ENCODE data around the gene BCL11A. TPM values are rescaled to one million over a fixed set of nuclear protein-coding genes. Genes with fewer than 3 reads are reported as not detected.

The BCL11A gene
- total RNA-seq, 1 donor from 2014 or later = 13.4 TPM

DNA sequence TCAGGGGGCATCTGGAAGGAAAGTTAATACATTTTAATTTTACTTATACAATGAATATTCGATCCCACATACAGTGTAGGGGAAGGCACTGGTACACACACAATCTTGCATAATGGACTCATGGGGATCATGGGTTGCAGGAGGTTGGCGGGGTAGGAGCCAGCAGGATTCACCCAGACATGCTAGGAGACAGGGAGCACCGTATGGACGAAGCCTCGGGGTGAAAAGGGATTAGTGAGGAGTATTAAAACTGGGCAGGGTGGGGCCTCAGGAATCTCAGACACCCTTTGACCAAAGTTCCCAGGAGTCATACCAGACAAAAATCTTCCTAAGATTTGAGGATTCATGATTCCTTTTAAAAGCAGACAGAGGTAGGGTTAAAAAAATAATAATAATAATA lies 140.8 kb downstream of the BCL11A start:
- H3K4me3 Mint-ChIP-seq (ENCODE audit: unreplicated experiment) = no peak overlapping the region
- H3K9me3 Mint-ChIP-seq (ENCODE audit: low read depth) = peaks cover 12% of the 10 kb centered on the region
- TF ChIP-seq, protein P1, sequence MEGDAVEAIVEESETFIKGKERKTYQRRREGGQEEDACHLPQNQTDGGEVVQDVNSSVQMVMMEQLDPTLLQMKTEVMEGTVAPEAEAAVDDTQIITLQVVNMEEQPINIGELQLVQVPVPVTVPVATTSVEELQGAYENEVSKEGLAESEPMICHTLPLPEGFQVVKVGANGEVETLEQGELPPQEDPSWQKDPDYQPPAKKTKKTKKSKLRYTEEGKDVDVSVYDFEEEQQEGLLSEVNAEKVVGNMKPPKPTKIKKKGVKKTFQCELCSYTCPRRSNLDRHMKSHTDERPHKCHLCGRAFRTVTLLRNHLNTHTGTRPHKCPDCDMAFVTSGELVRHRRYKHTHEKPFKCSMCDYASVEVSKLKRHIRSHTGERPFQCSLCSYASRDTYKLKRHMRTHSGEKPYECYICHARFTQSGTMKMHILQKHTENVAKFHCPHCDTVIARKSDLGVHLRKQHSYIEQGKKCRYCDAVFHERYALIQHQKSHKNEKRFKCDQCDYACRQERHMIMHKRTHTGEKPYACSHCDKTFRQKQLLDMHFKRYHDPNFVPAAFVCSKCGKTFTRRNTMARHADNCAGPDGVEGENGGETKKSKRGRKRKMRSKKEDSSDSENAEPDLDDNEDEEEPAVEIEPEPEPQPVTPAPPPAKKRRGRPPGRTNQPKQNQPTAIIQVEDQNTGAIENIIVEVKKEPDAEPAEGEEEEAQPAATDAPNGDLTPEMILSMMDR (IDR thresholded peaks at IDR 0.05) = no peak
- H3K27ac Mint-ChIP-seq (ENCODE audit: unreplicated experiment) = no peak overlapping the region
- peaks cover 3% of the 10 kb centered on the region for H3K27me3 Mint-ChIP-seq (ENCODE audit: low read depth)
- peaks cover 10% of the 10 kb centered on the region for H3K4me1 Mint-ChIP-seq (ENCODE audit: low read depth)
- H3K36me3 Mint-ChIP-seq (ENCODE audit: low read depth) = no peaks in the 10 kb centered on the region
- no peak for DNase-seq (ENCODE audit: low spot score)

DNA sequence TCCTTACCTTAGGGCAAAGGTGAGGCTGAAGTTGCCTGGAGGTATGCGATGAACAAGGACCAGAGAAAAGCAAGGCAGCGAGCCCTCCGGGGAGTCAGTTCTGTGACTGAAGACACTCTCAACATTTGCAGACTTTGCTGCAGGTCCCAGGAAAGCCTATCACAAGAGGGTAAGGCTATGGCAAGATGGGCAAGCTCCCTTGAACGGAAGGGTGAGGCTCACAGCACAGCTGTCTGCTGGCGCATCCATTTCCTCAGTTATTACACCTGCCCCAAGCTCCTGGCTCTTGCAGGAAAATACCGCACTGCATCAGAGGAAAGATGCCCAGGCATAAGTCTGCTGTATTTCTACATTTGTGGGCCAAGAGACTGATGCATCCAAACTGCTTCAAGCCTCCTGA lies 141.4 kb downstream of the BCL11A start:
- Mint-ChIP-seq H3K4me3 (ENCODE audit: unreplicated experiment) (no peak overlapping the region), H3K9me3 (ENCODE audit: low read depth) (peaks cover 12% of the 10 kb centered on the region), H3K27me3 (ENCODE audit: low read depth) (peaks cover 3% of the 10 kb centered on the region), H3K36me3 (ENCODE audit: low read depth) (no peaks in the 10 kb centered on the region), H3K4me1 (ENCODE audit: low read depth) (peaks cover 10% of the 10 kb centered on the region), H3K27ac (ENCODE audit: unreplicated experiment) (no peak overlapping the region)
- no peak for DNase-seq (ENCODE audit: low spot score)
- TF ChIP-seq, protein P1 (IDR thresholded peaks at IDR 0.05) = no peak

- Mint-ChIP-seq H3K27me3 (ENCODE audit: low read depth) (peaks cover 3% of the 10 kb centered on the region), H3K36me3 (ENCODE audit: low read depth) (no peaks in the 10 kb centered on the region), H3K4me1 (ENCODE audit: low read depth) (peaks cover 10% of the 10 kb centered on the region), H3K9me3 (ENCODE audit: low read depth) (peaks cover 12% of the 10 kb centered on the region), H3K27ac (ENCODE audit: unreplicated experiment) (no peak overlapping the region), H3K4me3 (ENCODE audit: unreplicated experiment) (no peak overlapping the region)
- no peak for DNase-seq (ENCODE audit: low spot score)
- TF ChIP-seq, protein P1 (IDR thresholded peaks at IDR 0.05) = no peak
Measured at GRCh38 chr2:60411295-60411694, 142.2 kb downstream of the BCL11A start.

GRCh38 chr2:60410456-60411146 lies 142.9 kb downstream of the BCL11A start:
- Mint-ChIP-seq H3K27ac (ENCODE audit: unreplicated experiment) (no peak overlapping the region), H3K9me3 (ENCODE audit: low read depth) (peaks cover 12% of the 10 kb centered on the region), H3K4me1 (ENCODE audit: low read depth) (peaks cover 10% of the 10 kb centered on the region), H3K27me3 (ENCODE audit: low read depth) (peaks cover 3% of the 10 kb centered on the region), H3K36me3 (ENCODE audit: low read depth) (no peaks in the 10 kb centered on the region), H3K4me3 (ENCODE audit: unreplicated experiment) (no peak overlapping the region)
- TF ChIP-seq, protein P1 (IDR thresholded peaks at IDR 0.05) = no peak
- no peak for DNase-seq (ENCODE audit: low spot score)

GRCh38 chr2:60409531-60409871 lies 144.0 kb downstream of the BCL11A start:
- no peak for DNase-seq (ENCODE audit: low spot score)
- Mint-ChIP-seq H3K27ac (ENCODE audit: unreplicated experiment) (no peak overlapping the region), H3K36me3 (ENCODE audit: low read depth) (no peaks in the 10 kb centered on the region), H3K9me3 (ENCODE audit: low read depth) (peaks cover 5% of the 10 kb centered on the region), H3K4me3 (ENCODE audit: unreplicated experiment) (no peak overlapping the region), H3K27me3 (ENCODE audit: low read depth) (peaks cover 3% of the 10 kb centered on the region), H3K4me1 (ENCODE audit: low read depth) (peaks cover 10% of the 10 kb centered on the region)
- TF ChIP-seq, protein P1 (IDR thresholded peaks at IDR 0.05) = no peak

All from chondrocyte (in vitro differentiated cells).